K562 (cell line): ENCODE measurements around the gene ZNF428. TPM values are rescaled to one million over a fixed set of nuclear protein-coding genes. Genes with fewer than 3 reads are reported as not detected.

ENCODE experiments used
- ATAC-seq: fragments of 200-7000 bp; cut with Tn5 transposase; 3 replicates; pipeline ENCODE4 v1.9.1; 2020; ENCODE audit warnings: moderate library complexity
- BruUV-seq: library from RNA; stranded (reverse); fragments of 400-500 nt; replicated peaks from 2 replicates; lab custom pipeline; 2021; lab: Mats Ljungman, UMichigan
- CTCF ChIA-PET: fragments of 300-600 bp; formaldehyde crosslinking; extraction: SDS; loops from one replicate; lab custom pipeline; 2021; ENCODE audit warnings: low intra/inter-chr PET ratio; lab: Yijun Ruan, JAX
- POLR2A ChIA-PET: fragments of 300-600, 350-650 bp; sonication (Branson Sonifier 250); formaldehyde crosslinking; extraction: SDS; loops from one replicate; lab custom pipeline; 2021; ENCODE audit warnings: antibody characterized with exemption, inconsistent platforms; lab: Yijun Ruan, JAX
- DNase-seq, 4 experiments: peaks; one replicate each; pipeline versions ENCODE4 v3.0.0 to v3.0.0-alpha.2; 2011 to 2018; ENCODE audit warnings: low spot score in 3 of 4, mixed read lengths in 3 of 4; ENCODE audit errors: extremely low read depth in 1 of 4
- FAIRE-seq: peaks from 2 replicates; lab custom pipeline; 2011; peaks lifted over from hg19 to GRCh38; lab: Jason Lieb, UNC
- H2AFZ ChIP-seq: 2 replicates; pipeline ENCODE4 v1.6.0; 2011; ENCODE audit warnings: low read depth, low read length, control low read depth, inconsistent platforms
- H3K27ac ChIP-seq: fragments of 200-600 bp; 3 replicates; pipeline ENCODE4 v1.8.0; 2011; ENCODE audit warnings: low read depth, mild to moderate bottlenecking, control low read depth, inconsistent platforms, low read length, moderate library complexity, mixed read lengths; ENCODE audit errors: extremely low read depth
- H3K27me3 ChIP-seq, 2 experiments: fragments of 300-600 bp in 1 of 2; 2 replicates in 1 of 2; 3 replicates in 1 of 2; pipeline versions ENCODE4 v1.6.0 to v1.8.0; 2011; ENCODE audit warnings: inconsistent platforms in 2 of 2, low read length in 2 of 2, mild to moderate bottlenecking in 1 of 2, mixed read lengths in 1 of 2, moderate library complexity in 1 of 2; ENCODE audit not compliant: control insufficient read depth in 2 of 2, insufficient read depth in 2 of 2
- H3K36me3 ChIP-seq: fragments of 300-600 bp; 3 replicates; pipeline ENCODE4 v1.8.0; 2011; ENCODE audit warnings: mild to moderate bottlenecking, low read length, inconsistent platforms; ENCODE audit not compliant: control insufficient read depth, insufficient read depth
- H3K4me1 ChIP-seq, 2 experiments: fragments of 200-600 bp in 1 of 2; replicated peaks in 1 of 2; 2 replicates in 1 of 2; 3 replicates in 1 of 2; pipeline versions ENCODE4 v1.5.1 to v1.8.0; 2011; ENCODE audit warnings: inconsistent platforms in 2 of 2, low read length in 2 of 2, mild to moderate bottlenecking in 1 of 2, mixed read lengths in 1 of 2, moderate library complexity in 1 of 2; ENCODE audit not compliant: control insufficient read depth in 2 of 2, insufficient read depth in 2 of 2
- H3K4me2 ChIP-seq: 2 replicates; pipeline ENCODE4 v1.6.1; 2011; ENCODE audit warnings: low read length, control low read depth, inconsistent platforms, mixed read lengths; ENCODE audit not compliant: insufficient read depth
- H3K4me3 ChIP-seq: fragments of 200-600 bp; sonication (generic), shearing (Covaris generic); 2 replicates; pipeline ENCODE4 v1.5.1; 2016; ENCODE audit warnings: control low read depth, inconsistent platforms
- H3K79me2 ChIP-seq: fragments of 200-600 bp; 3 replicates; pipeline ENCODE4 v1.8.0; 2011; ENCODE audit warnings: low read length, inconsistent platforms; ENCODE audit not compliant: control insufficient read depth, insufficient read depth
- H3K9ac ChIP-seq, 2 experiments: 2 replicates each; pipeline versions ENCODE4 v1.6.0 to v1.6.1; 2011; ENCODE audit warnings: low read depth in 2 of 2, low read length in 2 of 2, control low read depth in 1 of 2, inconsistent platforms in 1 of 2, mild to moderate bottlenecking in 1 of 2, mixed read lengths in 1 of 2; ENCODE audit not compliant: insufficient read depth in 1 of 2
- H3K9me1 ChIP-seq: one replicate; pipeline ENCODE4 v1.6.0; 2011; ENCODE audit warnings: inconsistent platforms, mild to moderate bottlenecking, low read length, moderate library complexity; ENCODE audit not compliant: control insufficient read depth, insufficient read depth
- H3K9me3 ChIP-seq: replicated peaks from 2 replicates; pipeline ENCODE4 v1.5.1; 2011; ENCODE audit warnings: low read depth, low read length, inconsistent platforms; ENCODE audit not compliant: control insufficient read depth, insufficient read depth
- H4K20me1 ChIP-seq: replicated peaks from 2 replicates; pipeline ENCODE4 v1.6.1; 2011; ENCODE audit warnings: low read length, inconsistent platforms, mixed read lengths; ENCODE audit not compliant: control insufficient read depth, insufficient read depth
- CREB3 ChIP-seq: fragments of 450-650 bp; conservative IDR thresholded peaks from 2 replicates; pipeline ENCODE4 v1.6.1; 2016; ENCODE audit warnings: missing genetic modification characterization, low read depth, mild to moderate bottlenecking, missing compliant biosample characterization, moderate library complexity
- MTF1 ChIP-seq: fragments of 250-450 bp; sonication (Bioruptor Pico); IDR thresholded peaks from 2 replicates; pipeline ENCODE4 v1.9.0; 2021; ENCODE audit warnings: moderate library complexity, mild to moderate bottlenecking, inconsistent platforms, borderline replicate concordance
- RAD21 ChIP-seq, 2 experiments: fragments of 250-450 bp in 1 of 2; fragments of 450-650 bp in 1 of 2; sonication (Bioruptor Pico) in 1 of 2; formaldehyde crosslinking in 1 of 2; IDR thresholded peaks in 1 of 2; conservative IDR thresholded peaks in 1 of 2; 2 replicates each; pipeline versions ENCODE4 v1.4.0 to v1.8.0; 2020 to 2022; ENCODE audit warnings: mild to moderate bottlenecking in 2 of 2, moderate library complexity in 1 of 2
- SPI1 ChIP-seq: IDR thresholded peaks from 2 replicates; pipeline ENCODE4 v1.6.1; 2011; ENCODE audit warnings: low read depth, low read length, control low read depth, borderline replicate concordance
- TEAD4 ChIP-seq, 2 experiments: sonication (generic) in 1 of 2; formaldehyde crosslinking in 1 of 2; IDR thresholded peaks; 2 replicates each; pipeline versions ENCODE4 v1.6.1 to v1.8.0; 2012 to 2022; ENCODE audit warnings: borderline replicate concordance in 1 of 2, inconsistent platforms in 1 of 2, low read length in 1 of 2, mild to moderate bottlenecking in 1 of 2, missing genetic modification reagents in 1 of 2
- ZNF184 ChIP-seq: sonication (generic); formaldehyde crosslinking; IDR thresholded peaks from 2 replicates; pipeline ENCODE4 v1.5.0; 2020; ENCODE audit warnings: missing genetic modification reagents
- ZNF324 ChIP-seq: fragments of 250-450 bp; sonication (Bioruptor Pico); IDR thresholded peaks from 2 replicates; pipeline ENCODE4 v1.4.0; 2020; ENCODE audit warnings: mild to moderate bottlenecking
- ZNF431 ChIP-seq: sonication (generic); formaldehyde crosslinking; IDR thresholded peaks from 2 replicates; pipeline ENCODE4 v1.8.0; 2022; ENCODE audit warnings: mild to moderate bottlenecking, missing genetic modification reagents
- WGBS: fragments of 100-300 bp; shearing (Covaris generic); methylation state at CpG from one replicate; pipeline ENCODE4 v1.1.6; 2016; ENCODE audit warnings: low coverage, mixed read lengths; ENCODE audit not compliant: insufficient coverage; ENCODE audit errors: missing lambda C conversion rate; 5-methylcytosine and 5-hydroxymethylcytosine counted together
- in situ Hi-C: fragments of 300-500 bp; cut with MboI; formaldehyde crosslinking; loops from 4 replicates; pipeline ENCODE4 v1.15.0; 2018; ENCODE audit warnings: inconsistent platforms, mixed read lengths
- intact Hi-C: fragments of 100-400 bp; cut with micrococcal nuclease; formaldehyde crosslinking; loops from 2 replicates; pipeline ENCODE4 v1.14.2; 2022
- polyA plus RNA-seq, 8 experiments: library from polyadenylated mRNA; depleted of rRNA in 4 of 8; stranded (reverse) in 5 of 8; unstranded in 3 of 8; fragments of >200 nt; fragmentation: Nextera tagmentation in 2 of 8; fragmentation: Illumina TruSeq in 1 of 8; extraction: Ambion mirVana in 2 of 8; extraction: Trizol in 1 of 8; gene quantifications; 2 replicates each; pipeline versions ENCODE4 v1.2.1 to v1.2.3, GENCODE V29; 2011 to 2014; ENCODE audit warnings: inconsistent platforms in 1 of 8, missing spikeins in 1 of 8
- total RNA-seq, 7 experiments: library from RNA; depleted of rRNA in 6 of 7; stranded (reverse); fragments of >200 nt in 6 of 7; fragmentation: Illumina TruSeq in 2 of 7; extraction: Trizol in 2 of 7; gene quantifications; 2 replicates each; pipeline versions ENCODE4 v1.2.1 to v1.2.3, GENCODE V29; 2011 to 2021; ENCODE audit warnings: low replicate concordance in 1 of 7

The ZNF428 gene
- total and polyA plus RNA-seq, 9 of the 15 experiments (the other 6 are each of a cell fraction or from before 2014, with no cell fraction given) = 0.15 to 85.7 (median 15.9) TPM

GRCh38 chr19:43667126-43667875 is 47.9 kb upstream of the ZNF428 start (continued):
- TF ChIP-seq MTF1 (CRISPR knock-in tag) = no peak

GRCh38 chr19:43664018-43664417 is 44.6 kb upstream of the ZNF428 start:
- no peak for DNase-seq
- H3K9me3 ChIP-seq = no peaks in the 10 kb centered on the region; the same call in 1 of the 2 replicates
- 49% methylated on average over 7 of the region's 7 CpGs for WGBS
- intact Hi-C loops (loop anchor here (10.0 kb wide), 1 partner anchor 129 kb away; the partner anchor contains the start of gene ZNF575), in situ Hi-C loops (no loop called here)
- H3K79me2 ChIP-seq = no peaks in the 10 kb centered on the region; the same call in 2 of the 3 replicates
- no peak for FAIRE-seq
- peak; percentile 49; the same call in 1 of the 2 replicates for TF ChIP-seq SPI1
- TF ChIP-seq ZNF184 (CRISPR knock-in tag) = no peak
- TF ChIP-seq TEAD4 (IDR thresholded peaks at IDR 0.05; ENCODE audit: low read length) = no peak
- no peak for TF ChIP-seq TEAD4 (CRISPR knock-in tag; IDR thresholded peaks at IDR 0.05; ENCODE audit: borderline replicate concordance)
- no peak for TF ChIP-seq CREB3 (tag)
- no peak for TF ChIP-seq ZNF324 (CRISPR knock-in tag)
- no peak for TF ChIP-seq RAD21 (CRISPR knock-in tag; conservative IDR thresholded peaks at IDR 0.05 in 1 of 2, IDR thresholded peaks at IDR 0.05 in 1 of 2)
- no peak for TF ChIP-seq ZNF431 (CRISPR knock-in tag)
- ChIA-PET POLR2A (no interaction called here), CTCF (no interaction called here)
- no peak overlapping the region for H3K27ac ChIP-seq
- no peaks in the 10 kb centered on the region; the same call in 1 of the 2 replicates for H4K20me1 ChIP-seq
- BruUV-seq = no TSS peak
- no peaks in the 10 kb centered on the region for H3K9me1 ChIP-seq
- ATAC-seq = no peak
- H3K27me3 ChIP-seq = no peaks in the 10 kb centered on the region
- no peak overlapping the region for H3K4me3 ChIP-seq
- H3K9ac ChIP-seq = no peak overlapping the region
- peaks cover 9% of the 10 kb centered on the region; the same call in 2 of the 3 replicates for H3K36me3 ChIP-seq
- peaks cover 9 to 14% of the 10 kb centered on the region in 2 experiments; a peak in 4 of 5 replicates for H3K4me1 ChIP-seq
- no peak overlapping the region for H3K4me2 ChIP-seq
- H2AFZ ChIP-seq = no peak overlapping the region
